ENCODE data around the gene CNGB1.
"Not testable (repeated sequence)": the region's sequence is repeated elsewhere in the genome, so short reads cannot be mapped to it uniquely, and the experiment has no call there.

DNA sequence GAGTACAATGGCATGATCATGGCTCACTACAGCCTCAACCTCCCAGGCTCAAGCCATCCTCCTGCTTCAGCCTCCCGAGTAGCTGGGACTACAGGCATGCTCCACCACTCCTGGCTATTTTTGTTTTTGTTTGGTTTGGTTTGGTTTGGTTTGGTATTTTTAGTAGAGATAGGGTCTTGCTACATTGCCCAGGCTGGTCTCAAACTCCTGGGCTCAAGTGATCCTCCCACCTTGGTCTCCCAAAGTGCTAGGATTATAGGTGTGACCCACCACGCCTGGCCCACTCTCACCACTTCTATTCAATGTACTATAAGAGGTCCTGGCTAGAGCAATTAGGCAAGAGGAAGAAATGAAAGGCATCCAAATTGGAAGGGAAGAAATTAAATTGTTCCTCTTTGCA lies 29.0 kb downstream of the CNGB1 start:
- not testable (repeated sequence) for TF ChIP-seq CTCF (IDR thresholded peaks at IDR 0.05; ENCODE audit: low read length); EZH2 (IDR thresholded peaks at IDR 0.05; ENCODE audit: borderline replicate concordance, low read length)

All from OCI-LY1 (cell line).